Duodenal mucosa (tissue), 2 donors: ENCODE data around the gene URI1.

Experiments used
- H3K27ac ChIP-seq: one replicate; pipeline ENCODE4 v1.7.0; 2013; ENCODE audit warnings: low read depth, low read length
- H3K27me3 ChIP-seq, 2 donors: one replicate each; pipeline ENCODE4 v1.7.0; 2013; ENCODE audit warnings: low read length in 2 of 2, control low read depth in 1 of 2; ENCODE audit not compliant: insufficient read depth in 2 of 2, control insufficient read depth in 1 of 2
- H3K36me3 ChIP-seq, 2 donors: one replicate each; pipeline ENCODE4 v1.7.0; 2013; ENCODE audit warnings: low read length in 2 of 2, control low read depth in 1 of 2; ENCODE audit not compliant: insufficient read depth in 2 of 2, control insufficient read depth in 1 of 2
- H3K4me1 ChIP-seq, 2 donors: one replicate each; pipeline ENCODE4 v1.7.0; 2013; ENCODE audit warnings: low read length in 2 of 2, control low read depth in 1 of 2; ENCODE audit not compliant: insufficient read depth in 2 of 2, control insufficient read depth in 1 of 2
- H3K4me3 ChIP-seq, 2 donors: one replicate each; pipeline ENCODE4 v1.7.0; 2013; ENCODE audit warnings: low read length in 2 of 2, low read depth in 1 of 2
- H3K9ac ChIP-seq, 2 donors: one replicate each; pipeline ENCODE4 v1.7.0; 2013; ENCODE audit warnings: low read length in 2 of 2, low read depth in 1 of 2
- H3K9me3 ChIP-seq, 2 donors: one replicate each; pipeline ENCODE4 v1.7.0; 2013; ENCODE audit warnings: low read length in 2 of 2, control low read depth in 1 of 2; ENCODE audit not compliant: control insufficient read depth in 1 of 2

Gene URI1

DNA sequence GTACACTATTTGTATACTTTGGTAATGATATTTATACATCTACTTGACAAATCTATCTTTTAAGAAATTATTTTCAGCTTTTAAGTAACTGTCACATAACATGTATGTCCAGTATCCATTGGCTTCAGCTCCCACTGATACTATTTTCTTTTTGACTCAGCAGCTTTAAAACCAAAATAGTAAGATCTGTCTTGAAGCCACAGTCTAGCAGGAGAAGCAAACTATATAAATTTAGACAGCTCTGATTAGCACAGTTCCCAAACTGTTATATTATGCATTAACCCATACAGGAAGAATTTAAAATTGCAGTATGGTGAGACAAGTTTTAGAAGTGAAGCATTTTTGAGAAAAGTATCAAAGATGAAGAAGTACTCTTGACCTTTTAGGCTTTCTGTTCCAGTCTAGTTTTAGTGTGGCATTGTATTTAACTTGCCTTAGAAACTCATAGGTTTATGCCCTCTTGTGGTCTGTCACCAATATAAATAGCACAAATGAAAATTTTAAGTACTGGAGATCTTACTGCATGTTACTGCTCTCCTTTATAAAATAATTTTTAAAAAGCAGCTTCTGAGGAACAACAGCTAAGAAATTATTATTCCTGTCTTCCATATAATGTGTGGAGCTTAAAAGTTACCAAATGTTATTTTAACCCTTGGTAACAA lies 24.7 kb downstream of the URI1 start:
- Histone ChIP-seq H3K9me3 (no peaks in the 10 kb centered on the region), H3K27me3 (no peaks in the 10 kb centered on the region), H3K36me3 (no peaks in the 10 kb centered on the region), H3K27ac (no peak overlapping the region), H3K4me1 (peaks cover 0 to 22% of the 10 kb centered on the region in 2 donors), H3K9ac (no peak overlapping the region), H3K4me3 (no peak overlapping the region)

- Histone ChIP-seq H3K27me3 (no peaks in the 10 kb centered on the region), H3K36me3 (no peaks in the 10 kb centered on the region), H3K9ac (no peak overlapping the region), H3K9me3 (no peaks in the 10 kb centered on the region), H3K4me3 (no peak overlapping the region), H3K4me1 (peaks cover 0 to 22% of the 10 kb centered on the region in 2 donors), H3K27ac (no peak overlapping the region)
Observed at GRCh38 chr19:29967623-29968022, 25.6 kb downstream of the URI1 start.

DNA sequence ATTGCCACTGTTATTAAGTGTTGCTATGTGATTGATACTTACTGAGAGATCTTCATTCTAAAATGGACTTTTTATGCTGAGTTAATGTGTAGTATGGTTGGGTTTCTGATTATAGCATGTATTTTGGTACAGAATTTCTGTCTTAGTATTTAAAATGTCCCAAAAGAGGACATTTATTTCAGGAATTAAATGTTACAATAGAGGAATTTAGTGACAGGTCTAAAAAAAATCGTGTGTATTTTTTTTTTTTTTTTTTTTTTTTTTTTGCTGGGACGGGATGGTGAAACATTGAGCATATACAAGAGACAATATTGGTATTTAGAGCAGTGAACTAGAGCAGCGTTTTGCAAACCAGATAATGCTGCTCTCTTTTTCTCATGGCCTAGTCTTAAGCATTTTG lies 27.9 kb downstream of the URI1 start:
- H3K4me1 ChIP-seq, result peaks cover 0 to 14% of the 10 kb centered on the region in 2 donors
- no peak overlapping the region for H3K4me3 ChIP-seq

DNA sequence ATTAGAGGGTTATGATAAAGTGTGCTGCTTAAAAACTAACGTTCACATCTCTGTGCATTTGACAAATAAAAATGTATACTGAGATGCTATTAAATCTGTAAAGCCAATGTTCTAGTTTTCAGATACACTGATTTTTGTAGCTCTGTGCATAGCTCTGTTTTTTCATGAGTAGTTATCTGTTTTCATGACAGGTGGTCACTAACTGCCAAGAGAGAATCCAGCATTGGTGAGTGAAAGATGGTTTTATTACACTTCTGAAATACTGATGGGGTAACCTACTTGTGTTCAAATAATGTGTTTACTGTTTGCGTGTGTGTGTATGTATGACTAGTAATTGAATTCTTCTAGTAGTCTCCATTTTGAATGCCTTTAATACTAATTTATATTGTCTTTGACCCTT lies 29.0 kb downstream of the URI1 start:
- no peak overlapping the region for H3K9ac ChIP-seq
- H3K4me1 ChIP-seq, result peaks cover 0 to 14% of the 10 kb centered on the region in 2 donors
- H3K4me3 ChIP-seq, result no peak overlapping the region
- no peaks in the 10 kb centered on the region for H3K9me3 ChIP-seq
- no peaks in the 10 kb centered on the region for H3K36me3 ChIP-seq
- no peak overlapping the region for H3K27ac ChIP-seq
- H3K27me3 ChIP-seq, result no peaks in the 10 kb centered on the region

More for the DNA sequence above, 27.9 kb downstream of the URI1 start:
- Histone ChIP-seq H3K27me3 (no peaks in the 10 kb centered on the region), H3K27ac (no peak overlapping the region), H3K36me3 (no peaks in the 10 kb centered on the region), H3K9ac (no peak overlapping the region), H3K9me3 (no peaks in the 10 kb centered on the region)

- H3K9ac ChIP-seq, result no peak overlapping the region
- H3K4me3 ChIP-seq, result no peak overlapping the region
- no peaks in the 10 kb centered on the region for H3K36me3 ChIP-seq
- H3K4me1 ChIP-seq, result peaks cover 0 to 12% of the 10 kb centered on the region in 2 donors
- no peaks in the 10 kb centered on the region for H3K9me3 ChIP-seq
- H3K27ac ChIP-seq, result no peak overlapping the region
- no peaks in the 10 kb centered on the region for H3K27me3 ChIP-seq
Observed at GRCh38 chr19:29971648-29972047, 29.6 kb downstream of the URI1 start.

DNA sequence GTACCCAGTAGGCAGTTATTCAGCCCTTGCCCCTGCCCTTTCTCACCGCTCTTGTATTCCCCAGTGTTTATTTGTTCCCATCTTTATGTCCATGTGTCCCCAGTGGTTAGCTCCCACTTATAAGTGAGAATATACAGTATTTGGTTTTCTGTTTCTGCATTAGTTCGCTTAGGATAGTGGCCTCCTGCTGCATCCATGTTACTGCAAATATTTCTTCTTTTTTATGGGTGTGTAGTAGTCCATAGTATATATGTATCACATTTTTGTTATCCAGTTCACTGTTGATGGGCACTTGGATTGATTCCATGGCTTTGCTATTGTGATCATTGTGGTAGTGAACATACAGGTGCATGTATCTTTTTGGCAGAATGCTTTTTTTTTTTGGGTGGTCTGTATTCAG lies 32.7 kb downstream of the URI1 start:
- no peak overlapping the region for H3K4me3 ChIP-seq
- H3K27me3 ChIP-seq, result no peaks in the 10 kb centered on the region

GRCh38 chr19:29976151-29976943 lies 34.3 kb downstream of the URI1 start:
- Histone ChIP-seq H3K27ac (no peak overlapping the region), H3K4me1 (peaks cover 4% of the 10 kb centered on the region in 2 donors), H3K9ac (no peak overlapping the region), H3K9me3 (no peaks in the 10 kb centered on the region), H3K27me3 (no peaks in the 10 kb centered on the region), H3K4me3 (no peak overlapping the region), H3K36me3 (no peaks in the 10 kb centered on the region)

More for the DNA sequence above, 32.7 kb downstream of the URI1 start:
- Histone ChIP-seq H3K9ac (no peak overlapping the region), H3K9me3 (no peaks in the 10 kb centered on the region), H3K27ac (no peak overlapping the region), H3K36me3 (no peaks in the 10 kb centered on the region), H3K4me1 (peaks cover 4% of the 10 kb centered on the region in 2 donors)

GRCh38 chr19:29978080-29978479 lies 36.0 kb downstream of the URI1 start:
- Histone ChIP-seq H3K27ac (no peak overlapping the region), H3K4me3 (no peak overlapping the region), H3K9me3 (no peaks in the 10 kb centered on the region), H3K4me1 (peaks cover 4% of the 10 kb centered on the region in 2 donors), H3K27me3 (no peaks in the 10 kb centered on the region), H3K36me3 (no peaks in the 10 kb centered on the region), H3K9ac (no peak overlapping the region)

GRCh38 chr19:29983568-29983967 lies 41.5 kb downstream of the URI1 start:
- Histone ChIP-seq H3K36me3 (peaks cover 3 to 9% of the 10 kb centered on the region in 2 donors), H3K4me1 (no peaks in the 10 kb centered on the region), H3K4me3 (no peak overlapping the region), H3K9ac (no peak overlapping the region), H3K27me3 (no peaks in the 10 kb centered on the region), H3K9me3 (no peaks in the 10 kb centered on the region), H3K27ac (no peak overlapping the region)

- H3K36me3 ChIP-seq, result peaks cover 3 to 10% of the 10 kb centered on the region in 2 donors
- no peak overlapping the region for H3K9ac ChIP-seq
Observed at GRCh38 chr19:29985196-29985595, 43.2 kb downstream of the URI1 start.

More at GRCh38 chr19:29985196-29985595, 43.2 kb downstream of the URI1 start:
- Histone ChIP-seq H3K27ac (no peak overlapping the region), H3K4me3 (no peak overlapping the region), H3K27me3 (no peaks in the 10 kb centered on the region), H3K4me1 (no peaks in the 10 kb centered on the region), H3K9me3 (no peaks in the 10 kb centered on the region)
